BJ (cell line): Measurements from ENCODE around the gene CNRIP1. TPM values are rescaled to one million over a fixed set of nuclear protein-coding genes. Genes with fewer than 3 reads are reported as not detected.
"Not testable (repeated sequence)": the region's sequence is repeated elsewhere in the genome, so short reads cannot be mapped to it uniquely, and the experiment has no call there.

Source experiments
- CTCF ChIA-PET: fragments of 350-600 bp; formaldehyde crosslinking; extraction: SDS; loops from one replicate; lab custom pipeline; 2021; ENCODE audit warnings: antibody characterized with exemption, inconsistent platforms; lab: Yijun Ruan, JAX
- POLR2A ChIA-PET: fragments of 300-600 bp; sonication (Branson Sonifier 250); formaldehyde crosslinking; extraction: SDS; loops from one replicate; lab custom pipeline; 2021; ENCODE audit warnings: antibody characterized with exemption; lab: Charles Lee
- DNase-seq: peaks from one replicate; pipeline ENCODE4 v3.0.0-alpha.2; 2011; ENCODE audit warnings: low read depth
- H3K27me3 ChIP-seq: 2 replicates; pipeline ENCODE4 v1.6.0; 2011; ENCODE audit warnings: low read length; ENCODE audit not compliant: control insufficient read depth, insufficient read depth
- H3K36me3 ChIP-seq: 2 replicates; pipeline ENCODE4 v1.5.1; 2011; ENCODE audit warnings: low read length; ENCODE audit not compliant: control insufficient read depth, insufficient read depth
- H3K4me3 ChIP-seq: 2 replicates; pipeline ENCODE4 v1.5.1; 2011; ENCODE audit warnings: low read depth, mild to moderate bottlenecking, control low read depth, low read length
- polyA plus RNA-seq: library from polyadenylated mRNA; depleted of rRNA; stranded (reverse); fragments of >200 nt; gene quantifications from 2 replicates; pipeline ENCODE4 v1.2.3, GENCODE V29; 2011
- TF ChIP-seq, protein P1 (sequence below): IDR thresholded peaks from 2 replicates; pipeline ENCODE4 v1.5.1; 2011; ENCODE audit warnings: low read depth, mild to moderate bottlenecking, control low read depth, inconsistent platforms, low read length, moderate library complexity; ENCODE audit not compliant: insufficient read depth

CNRIP1 gene
- polyA plus RNA-seq, 1 experiment = 63.4 TPM

DNA sequence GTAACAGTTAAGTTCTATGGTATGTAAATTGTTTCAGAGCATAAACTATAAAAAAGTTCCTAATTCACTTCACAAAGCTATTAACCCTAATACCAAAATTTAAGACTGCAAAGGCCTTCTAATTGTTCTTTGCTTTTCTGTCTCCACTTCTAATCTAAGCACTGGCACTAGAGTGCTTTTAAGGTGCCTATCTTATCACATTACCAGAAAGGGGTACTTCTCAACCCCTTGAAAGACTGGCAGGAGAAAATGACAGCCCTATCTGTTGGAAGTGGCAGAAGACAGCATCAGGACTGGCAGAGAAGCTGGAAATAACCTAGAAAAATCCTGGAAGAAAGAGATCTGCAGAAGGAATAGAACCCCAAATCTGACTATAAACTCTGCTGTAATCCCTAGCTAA is 10.3 kb downstream of the CNRIP1 start:
- H3K4me3 ChIP-seq = no peak overlapping the region
- POLR2A ChIA-PET = interaction anchor here (0.6 to 1.5 kb wide), 2 partner anchors 9 to 10 kb away, joined by 3 to 7 read pairs; partner anchors contain the start of gene CNRIP1
- CTCF ChIA-PET = interaction anchor here (1.1 to 3.8 kb wide), 5 partner anchors 10 to 132 kb away, joined by 3 to 20 read pairs (median 4); partner anchors contain the start of gene CNRIP1
- peaks cover 1% of the 10 kb centered on the region; the same call in 1 of the 2 replicates for H3K36me3 ChIP-seq
- TF ChIP-seq, protein P1, sequence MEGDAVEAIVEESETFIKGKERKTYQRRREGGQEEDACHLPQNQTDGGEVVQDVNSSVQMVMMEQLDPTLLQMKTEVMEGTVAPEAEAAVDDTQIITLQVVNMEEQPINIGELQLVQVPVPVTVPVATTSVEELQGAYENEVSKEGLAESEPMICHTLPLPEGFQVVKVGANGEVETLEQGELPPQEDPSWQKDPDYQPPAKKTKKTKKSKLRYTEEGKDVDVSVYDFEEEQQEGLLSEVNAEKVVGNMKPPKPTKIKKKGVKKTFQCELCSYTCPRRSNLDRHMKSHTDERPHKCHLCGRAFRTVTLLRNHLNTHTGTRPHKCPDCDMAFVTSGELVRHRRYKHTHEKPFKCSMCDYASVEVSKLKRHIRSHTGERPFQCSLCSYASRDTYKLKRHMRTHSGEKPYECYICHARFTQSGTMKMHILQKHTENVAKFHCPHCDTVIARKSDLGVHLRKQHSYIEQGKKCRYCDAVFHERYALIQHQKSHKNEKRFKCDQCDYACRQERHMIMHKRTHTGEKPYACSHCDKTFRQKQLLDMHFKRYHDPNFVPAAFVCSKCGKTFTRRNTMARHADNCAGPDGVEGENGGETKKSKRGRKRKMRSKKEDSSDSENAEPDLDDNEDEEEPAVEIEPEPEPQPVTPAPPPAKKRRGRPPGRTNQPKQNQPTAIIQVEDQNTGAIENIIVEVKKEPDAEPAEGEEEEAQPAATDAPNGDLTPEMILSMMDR = no peak
- no peaks in the 10 kb centered on the region for H3K27me3 ChIP-seq
- DNase-seq = no peak

DNA sequence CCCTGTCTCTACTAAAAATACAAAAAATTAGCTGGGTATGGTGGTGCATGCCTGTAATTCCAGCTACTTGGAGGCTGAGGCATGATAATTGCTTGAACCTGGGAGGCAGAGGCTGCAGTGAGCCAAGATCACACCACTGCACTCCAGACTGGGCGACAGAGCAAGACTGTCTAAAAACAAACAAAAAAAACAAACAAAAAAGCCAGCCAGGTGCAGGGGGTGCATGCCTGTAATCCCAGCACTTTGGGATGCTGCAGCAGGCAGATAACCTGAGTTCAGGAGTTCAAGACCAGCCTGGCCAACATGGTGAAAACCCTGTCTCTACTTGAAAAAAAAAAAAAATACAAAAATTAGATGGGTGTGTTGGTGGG is 15.9 kb downstream of the CNRIP1 start:
- H3K36me3 ChIP-seq, H3K4me3 ChIP-seq, H3K27me3 ChIP-seq, DNase-seq, POLR2A ChIA-PET: not testable (repeated sequence)
- CTCF ChIA-PET = interaction anchor here (0.6 to 3.3 kb wide), 6 partner anchors 11 to 181 kb away, joined by 3 to 13 read pairs (median 7); no protein-coding TSS in a partner anchor

DNA sequence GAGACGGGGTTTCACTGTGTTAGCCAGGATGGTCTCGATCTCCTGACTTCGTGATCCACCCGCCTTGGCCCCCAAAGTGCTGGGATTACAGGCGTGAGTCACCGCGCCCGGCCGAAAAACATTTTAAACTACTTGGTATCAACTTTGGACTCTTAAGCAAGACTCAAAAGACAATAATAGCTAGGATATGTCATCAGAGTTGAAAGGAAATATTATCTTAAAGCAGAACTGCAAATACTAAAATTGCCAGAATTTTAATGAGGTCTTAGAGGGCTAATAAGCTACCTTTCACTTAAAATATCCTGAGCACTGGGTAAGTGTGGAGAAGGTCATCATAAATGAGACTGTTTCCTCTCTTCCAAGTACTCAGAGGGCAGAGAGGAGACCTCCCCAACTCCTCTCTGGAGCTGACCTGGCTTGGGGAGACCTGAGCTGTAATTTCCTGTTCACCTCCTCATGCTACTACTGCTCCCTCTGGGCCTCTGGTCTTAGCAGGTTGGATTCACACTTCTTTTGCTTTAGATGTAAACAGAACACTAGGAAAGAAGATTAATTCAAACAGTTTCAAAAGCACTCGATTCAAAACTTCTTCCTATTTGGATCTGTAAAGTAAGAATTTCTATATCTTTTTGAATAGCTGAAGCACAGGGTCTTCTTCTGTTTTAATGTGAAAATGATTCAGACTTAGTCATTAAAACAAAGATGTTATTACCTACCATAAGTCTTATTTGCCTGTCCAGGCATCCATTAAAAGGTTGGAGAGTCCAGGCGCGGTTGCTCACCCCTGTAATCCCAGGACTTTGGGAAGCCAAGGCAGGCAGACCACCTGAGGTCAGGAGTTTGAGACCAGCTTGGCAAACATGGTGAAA is 16.5 kb downstream of the CNRIP1 start:
- POLR2A ChIA-PET = interaction anchor here (0.7 kb wide), 1 partner anchor 599 kb away, joined by 10 read pairs; no protein-coding TSS in a partner anchor
- H3K4me3 ChIP-seq = no peak overlapping the region
- CTCF ChIA-PET = interaction anchor here (0.6 to 3.3 kb wide), 8 partner anchors 11 to 181 kb away, joined by 3 to 13 read pairs (median 5); no protein-coding TSS in a partner anchor
- no peak for DNase-seq
- H3K36me3 ChIP-seq = peaks cover 1% of the 10 kb centered on the region; the same call in 1 of the 2 replicates
- TF ChIP-seq, protein P1 = no peak
- H3K27me3 ChIP-seq = no peaks in the 10 kb centered on the region

DNA sequence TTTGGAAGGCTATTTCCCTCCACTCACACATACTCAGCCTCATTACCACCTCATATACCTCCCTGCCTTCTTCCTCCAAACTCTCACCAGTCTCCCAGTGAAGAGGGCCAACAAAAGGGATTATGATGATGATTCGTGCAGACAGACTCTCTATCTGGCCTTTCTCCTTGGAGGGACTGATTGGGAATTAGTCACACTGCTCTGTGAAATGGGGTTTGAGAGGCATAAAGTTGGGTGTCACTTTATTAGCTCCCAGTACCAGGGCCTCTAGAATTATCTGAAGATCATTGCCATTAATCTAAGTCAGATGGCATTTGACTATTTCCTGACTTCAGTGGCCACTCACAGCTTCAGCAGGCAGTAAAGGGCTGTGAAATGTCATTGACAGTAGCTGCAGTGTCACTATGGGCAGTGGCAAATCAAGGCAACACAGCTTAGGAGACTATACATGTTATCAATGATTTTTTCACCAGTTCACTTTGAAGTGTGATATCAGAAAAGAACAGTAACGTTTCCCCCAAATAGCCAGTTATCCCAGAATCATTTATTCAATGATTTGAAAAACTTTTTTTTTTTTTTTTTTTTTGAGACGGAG is 17.4 kb downstream of the CNRIP1 start:
- ChIA-PET CTCF (interaction anchor here (0.9 to 3.3 kb wide), 5 partner anchors 10 to 139 kb away, joined by 3 to 13 read pairs (median 6); no protein-coding TSS in a partner anchor), POLR2A (interaction anchor here (0.6 to 0.7 kb wide), 2 partner anchors 598 to 1503 kb away, joined by 10 read pairs; no protein-coding TSS in a partner anchor)
- Histone ChIP-seq H3K36me3 (peaks cover 1% of the 10 kb centered on the region; the same call in 1 of the 2 replicates), H3K27me3 (no peaks in the 10 kb centered on the region), H3K4me3 (no peak overlapping the region)
- DNase-seq = no peak
- TF ChIP-seq, protein P1 = no peak

DNA sequence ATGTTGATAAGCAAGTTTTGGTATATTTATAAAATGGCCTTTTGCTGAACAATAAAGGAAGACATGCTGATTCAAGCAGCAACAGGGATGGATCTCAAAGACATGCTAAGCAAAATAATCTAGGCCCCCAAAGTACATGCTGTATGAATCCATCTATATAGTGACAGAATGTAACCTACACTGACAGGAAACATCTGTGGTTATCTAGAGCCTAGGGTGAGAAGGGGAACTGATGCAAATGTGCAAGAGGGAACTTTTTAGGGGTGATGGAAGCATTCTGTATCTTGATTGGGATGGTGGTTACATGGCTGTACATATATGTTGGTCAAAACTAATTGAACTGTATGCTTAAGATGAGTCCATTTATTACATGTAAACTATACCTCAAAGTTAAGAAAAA is 24.2 kb downstream of the CNRIP1 start:
- ChIA-PET CTCF (interaction anchor here (1.4 kb wide), 1 partner anchor 146 kb away, joined by 4 read pairs; no protein-coding TSS in a partner anchor), POLR2A (no interaction called here)
- TF ChIP-seq, protein P1 = no peak
- Histone ChIP-seq H3K36me3 (no peaks in the 10 kb centered on the region), H3K27me3 (no peaks in the 10 kb centered on the region), H3K4me3 (no peak overlapping the region)
- no peak for DNase-seq
